CD14-positive monocyte (primary cell): Measurements from ENCODE around the gene ADGRF5. TPM values are rescaled to one million over a fixed set of nuclear protein-coding genes. Genes with fewer than 3 reads are reported as not detected.

Source experiments
- DNase-seq, 3 donors: peaks; one replicate each; pipeline ENCODE4 v3.0.0-alpha.2; 2011 to 2022
- H2AFZ ChIP-seq: 2 replicates; pipeline ENCODE4 v1.6.0; 2012; ENCODE audit warnings: mild to moderate bottlenecking, low read depth, low read length, inconsistent platforms; ENCODE audit not compliant: insufficient read depth, poor library complexity, severe bottlenecking
- H3K27ac ChIP-seq, 2 donors: 1 replicate in 1 of 2; 2 replicates in 1 of 2; pipeline ENCODE4 v1.5.1; 2012 to 2013; ENCODE audit warnings: low read length in 2 of 2, control low read depth in 1 of 2, inconsistent platforms in 1 of 2, low read depth in 1 of 2, mild to moderate bottlenecking in 1 of 2
- H3K27me3 ChIP-seq, 2 donors: one replicate each; pipeline versions ENCODE4 v1.6.0 to v1.6.1; 2011 to 2013; ENCODE audit warnings: low read length in 2 of 2; ENCODE audit not compliant: control insufficient read depth in 2 of 2, insufficient read depth in 2 of 2
- H3K36me3 ChIP-seq, 2 donors: replicated peaks in 1 of 2; 1 replicate in 1 of 2; 2 replicates in 1 of 2; pipeline versions ENCODE4 v1.5.1 to v1.6.1; 2012 to 2013; ENCODE audit warnings: low read length in 2 of 2, control low read depth in 1 of 2, inconsistent platforms in 1 of 2, mild to moderate bottlenecking in 1 of 2; ENCODE audit not compliant: insufficient read depth in 2 of 2, control insufficient read depth in 1 of 2
- H3K4me1 ChIP-seq, 2 donors: 1 replicate in 1 of 2; 2 replicates in 1 of 2; pipeline versions ENCODE4 v1.5.1 to v1.6.1; 2012 to 2013; ENCODE audit warnings: low read length in 2 of 2, control low read depth in 1 of 2, inconsistent platforms in 1 of 2, mild to moderate bottlenecking in 1 of 2, moderate library complexity in 1 of 2; ENCODE audit not compliant: insufficient read depth in 2 of 2, control insufficient read depth in 1 of 2
- H3K4me2 ChIP-seq: replicated peaks from 2 replicates; pipeline ENCODE3; 2012; ENCODE audit warnings: low read length, moderate library complexity, mild to moderate bottlenecking; ENCODE audit not compliant: poor library complexity, severe bottlenecking; ENCODE audit errors: extremely low read depth
- H3K4me3 ChIP-seq, 3 experiments: fragments of 200-600 bp in 1 of 3; sonication (generic) in 1 of 3; replicated peaks in 1 of 3; 1 replicate in 2 of 3; 2 replicates in 1 of 3; pipeline ENCODE4 v1.5.1; 2011 to 2013; ENCODE audit warnings: low read length in 3 of 3, mild to moderate bottlenecking in 3 of 3, control low read depth in 2 of 3, low read depth in 2 of 3, inconsistent platforms in 1 of 3, moderate library complexity in 1 of 3
- H3K79me2 ChIP-seq: 2 replicates; pipeline ENCODE4 v1.6.0; 2012; ENCODE audit warnings: mild to moderate bottlenecking, control low read depth, inconsistent platforms, low read length, moderate library complexity; ENCODE audit not compliant: insufficient read depth
- H3K9ac ChIP-seq: 2 replicates; pipeline ENCODE4 v1.6.0; 2017; ENCODE audit warnings: low read length, mild to moderate bottlenecking; ENCODE audit not compliant: insufficient read depth, poor library complexity, severe bottlenecking
- H3K9me3 ChIP-seq, 2 donors: replicated peaks in 1 of 2; 1 replicate in 1 of 2; 2 replicates in 1 of 2; pipeline versions ENCODE4 v1.5.1 to v1.6.1; 2012 to 2013; ENCODE audit warnings: low read length in 2 of 2, control low read depth in 1 of 2; ENCODE audit not compliant: control insufficient read depth in 1 of 2, insufficient read depth in 1 of 2
- H4K20me1 ChIP-seq: 2 replicates; pipeline ENCODE4 v1.6.0; 2012; ENCODE audit warnings: mild to moderate bottlenecking, low read length, control low read depth, moderate library complexity; ENCODE audit not compliant: insufficient read depth
- H3K27ac Mint-ChIP-seq, 7 donors: one replicate each; pipeline ENCODE4 v1.8.0; 2020; ENCODE audit warnings: mild to moderate bottlenecking in 7 of 7, mixed read lengths in 7 of 7, moderate library complexity in 6 of 7, inconsistent platforms in 2 of 7
- H3K27me3 Mint-ChIP-seq, 3 donors: one replicate each; pipeline ENCODE4 v1.8.0; 2021 to 2022; ENCODE audit warnings: low read depth in 3 of 3, mild to moderate bottlenecking in 3 of 3, mixed read lengths in 3 of 3, moderate library complexity in 3 of 3, inconsistent platforms in 1 of 3
- H3K36me3 Mint-ChIP-seq, 2 donors: one replicate each; pipeline ENCODE4 v1.8.0; 2020; ENCODE audit warnings: mixed read lengths in 2 of 2, inconsistent platforms in 1 of 2, mild to moderate bottlenecking in 1 of 2
- H3K4me1 Mint-ChIP-seq: one replicate; pipeline ENCODE4 v1.8.0; 2020; ENCODE audit warnings: mild to moderate bottlenecking, mixed read lengths
- H3K4me3 Mint-ChIP-seq, 2 donors: one replicate each; pipeline ENCODE4 v1.8.0; 2020; ENCODE audit warnings: mild to moderate bottlenecking in 2 of 2, mixed read lengths in 2 of 2, moderate library complexity in 1 of 2
- H3K9me3 Mint-ChIP-seq, 7 donors: one replicate each; pipeline ENCODE4 v1.8.0; 2020 to 2022; ENCODE audit warnings: mixed read lengths in 7 of 7, mild to moderate bottlenecking in 6 of 7, moderate library complexity in 6 of 7, inconsistent platforms in 2 of 7
- WGBS: methylation state at CpG from one replicate; pipeline ENCODE4 v1.1.5; 2013; ENCODE audit warnings: missing lambda C conversion rate; ENCODE audit not compliant: insufficient coverage; 5-methylcytosine and 5-hydroxymethylcytosine counted together
- intact Hi-C, 2 donors: fragments of 100-400 bp; cut with micrococcal nuclease; formaldehyde crosslinking; loops; one replicate each; pipeline versions ENCODE4 v1.15.0 to v1.15.1; 2023
- polyA plus RNA-seq, 3 donors: library from polyadenylated mRNA; depleted of rRNA in 1 of 3; unstranded in 2 of 3; stranded (reverse) in 1 of 3; fragments of 300-500 nt in 2 of 3; fragments of >200 nt in 1 of 3; fragmentation: Illumina TruSeq in 2 of 3; gene quantifications; 1 replicate in 2 of 3; 2 replicates in 1 of 3; pipeline ENCODE4 v1.2.3, GENCODE V29; 2012 to 2021
- TF ChIP-seq, protein P1 (sequence below): fragments of 200-600 bp; IDR thresholded peaks from one replicate; pipeline ENCODE4 v1.8.0; 2022; ENCODE audit warnings: antibody characterized with exemption, mild to moderate bottlenecking

ADGRF5 gene
- polyA plus RNA-seq, 3 donors: not detected

DNA sequence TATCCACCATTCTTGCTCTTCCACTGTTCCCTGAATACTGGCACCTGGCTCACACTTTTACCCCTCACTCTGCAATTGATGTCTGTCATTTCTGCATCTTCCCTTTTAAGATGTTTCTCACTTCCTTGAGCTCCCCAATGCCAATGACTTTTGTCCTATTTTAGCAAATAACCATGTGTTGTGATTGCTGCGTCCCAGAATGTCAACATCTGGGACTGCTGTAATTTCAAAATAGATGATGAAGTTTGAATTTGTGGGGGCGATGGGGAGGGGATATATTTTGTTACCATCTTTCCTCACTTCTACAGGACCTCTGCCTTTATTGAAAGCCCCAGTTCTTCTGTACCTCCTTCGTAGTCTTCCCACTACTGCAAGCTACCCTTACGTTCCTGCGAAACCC is 40.0 kb upstream of the ADGRF5 start:
- Histone ChIP-seq H3K36me3 (no peaks in the 10 kb centered on the region), H4K20me1 (no peaks in the 10 kb centered on the region), H3K27ac (no peak overlapping the region), H3K4me3 (peak overlapping the region in 1 of 3 experiments; percentile 24), H3K4me2 (no peak overlapping the region), H3K4me1 (peaks cover 11 to 13% of the 10 kb centered on the region in 2 donors), H3K27me3 (no peaks in the 10 kb centered on the region), H3K9ac (no peak overlapping the region), H3K79me2 (no peaks in the 10 kb centered on the region), H2AFZ (no peak overlapping the region), H3K9me3 (no peaks in the 10 kb centered on the region)
- peaks cover 1% of the 10 kb centered on the region for H3K4me1 Mint-ChIP-seq
- intact Hi-C loops: no loop called here
- WGBS: 96% methylated on average over 3 of the region's 5 CpGs
- H3K36me3 Mint-ChIP-seq: no peaks in the 10 kb centered on the region
- H3K4me3 Mint-ChIP-seq: no peak overlapping the region
- H3K27me3 Mint-ChIP-seq: peaks cover 0 to 1% (median 0%) of the 10 kb centered on the region in 3 donors
- DNase-seq: no peak
- no peaks in the 10 kb centered on the region for H3K9me3 Mint-ChIP-seq
- TF ChIP-seq, protein P1, sequence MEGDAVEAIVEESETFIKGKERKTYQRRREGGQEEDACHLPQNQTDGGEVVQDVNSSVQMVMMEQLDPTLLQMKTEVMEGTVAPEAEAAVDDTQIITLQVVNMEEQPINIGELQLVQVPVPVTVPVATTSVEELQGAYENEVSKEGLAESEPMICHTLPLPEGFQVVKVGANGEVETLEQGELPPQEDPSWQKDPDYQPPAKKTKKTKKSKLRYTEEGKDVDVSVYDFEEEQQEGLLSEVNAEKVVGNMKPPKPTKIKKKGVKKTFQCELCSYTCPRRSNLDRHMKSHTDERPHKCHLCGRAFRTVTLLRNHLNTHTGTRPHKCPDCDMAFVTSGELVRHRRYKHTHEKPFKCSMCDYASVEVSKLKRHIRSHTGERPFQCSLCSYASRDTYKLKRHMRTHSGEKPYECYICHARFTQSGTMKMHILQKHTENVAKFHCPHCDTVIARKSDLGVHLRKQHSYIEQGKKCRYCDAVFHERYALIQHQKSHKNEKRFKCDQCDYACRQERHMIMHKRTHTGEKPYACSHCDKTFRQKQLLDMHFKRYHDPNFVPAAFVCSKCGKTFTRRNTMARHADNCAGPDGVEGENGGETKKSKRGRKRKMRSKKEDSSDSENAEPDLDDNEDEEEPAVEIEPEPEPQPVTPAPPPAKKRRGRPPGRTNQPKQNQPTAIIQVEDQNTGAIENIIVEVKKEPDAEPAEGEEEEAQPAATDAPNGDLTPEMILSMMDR: no peak
- H3K27ac Mint-ChIP-seq: no peak overlapping the region

DNA sequence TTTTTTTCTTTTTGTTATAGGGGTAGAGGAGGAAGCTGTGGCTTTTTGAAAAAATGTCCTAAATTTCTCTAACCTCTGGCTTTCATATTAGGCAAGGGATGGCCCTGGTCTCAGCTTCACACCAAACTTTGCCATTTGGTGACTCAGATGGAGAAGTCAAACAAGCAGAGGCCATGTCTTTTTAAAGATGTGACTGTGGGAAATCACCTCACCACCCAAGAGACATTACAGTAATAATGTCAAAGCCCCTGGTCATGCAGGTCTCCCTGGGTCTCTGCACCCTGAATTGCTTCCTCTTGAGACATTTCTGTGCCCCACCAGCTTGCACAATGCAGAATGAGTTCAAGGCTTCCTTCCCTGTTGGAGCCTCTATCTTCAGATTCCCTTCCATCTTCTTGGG is 39.5 kb upstream of the ADGRF5 start:
- no peak overlapping the region for H3K9ac ChIP-seq
- no peak overlapping the region for H3K27ac ChIP-seq
- H3K79me2 ChIP-seq: no peaks in the 10 kb centered on the region
- intact Hi-C loops: no loop called here
- Mint-ChIP-seq H3K27ac (no peak overlapping the region), H3K36me3 (no peaks in the 10 kb centered on the region), H3K4me1 (peaks cover 1% of the 10 kb centered on the region), H3K9me3 (no peaks in the 10 kb centered on the region), H3K4me3 (no peak overlapping the region), H3K27me3 (peaks cover 0 to 2% (median under 1%) of the 10 kb centered on the region in 3 donors)
- H3K4me2 ChIP-seq: no peak overlapping the region
- H2AFZ ChIP-seq: no peak overlapping the region
- TF ChIP-seq, protein P1: no peak
- peak in 2 of 3 donors; percentile 1 to 27 for DNase-seq
- H3K4me3 ChIP-seq: peak overlapping the region in 1 of 3 experiments; percentile 24
- no peaks in the 10 kb centered on the region for H3K27me3 ChIP-seq
- no peaks in the 10 kb centered on the region for H3K36me3 ChIP-seq
- H3K9me3 ChIP-seq: no peaks in the 10 kb centered on the region
- no peaks in the 10 kb centered on the region for H4K20me1 ChIP-seq
- H3K4me1 ChIP-seq: peaks cover 11 to 13% of the 10 kb centered on the region in 2 donors
